Thoracic aorta (tissue), 2 donors: ENCODE results near the gene UNC5B. TPM values are rescaled to one million over a fixed set of nuclear protein-coding genes. Genes with fewer than 3 reads are reported as not detected.

Source experiments
- ATAC-seq: fragments of 150-250 bp; one replicate; pipeline ENCODE4 v1.8.0; 2017; ENCODE audit warnings: low read depth; ENCODE audit not compliant: insufficient number of reproducible peaks, low FRiP score
- DNase-seq: peaks from one replicate; pipeline ENCODE4 v3.0.0-alpha.2; 2020; ENCODE audit warnings: low spot score
- H3K27ac ChIP-seq, 2 donors: fragments of 200-600 bp; sonication (generic); 1 replicate in 1 of 2; 2 replicates in 1 of 2; pipeline ENCODE4 v1.5.1; 2016; ENCODE audit warnings: mild to moderate bottlenecking in 2 of 2, moderate library complexity in 2 of 2
- H3K27me3 ChIP-seq: fragments of 200-600 bp; sonication (generic); replicated peaks from 2 replicates; pipeline ENCODE4 v1.6.0; 2016; ENCODE audit warnings: mild to moderate bottlenecking; ENCODE audit not compliant: insufficient read depth
- H3K36me3 ChIP-seq: fragments of 200-600 bp; sonication (generic); one replicate; pipeline ENCODE4 v1.5.1; 2016
- H3K4me1 ChIP-seq, 2 donors: fragments of 200-600 bp; sonication (generic); 1 replicate in 1 of 2; 2 replicates in 1 of 2; pipeline versions ENCODE4 v1.5.1 to v1.6.0; 2016; ENCODE audit warnings: low read depth in 2 of 2, mild to moderate bottlenecking in 1 of 2; ENCODE audit not compliant: control insufficient read depth in 1 of 2
- H3K4me3 ChIP-seq: fragments of 200-600 bp; sonication (generic); 2 replicates; pipeline ENCODE4 v1.5.1; 2016; ENCODE audit warnings: mild to moderate bottlenecking
- H3K9me3 ChIP-seq: fragments of 200-600 bp; sonication (generic); 2 replicates; pipeline ENCODE4 v1.5.1; 2016
- CTCF ChIP-seq: fragments of 200-600 bp; sonication (generic); IDR thresholded peaks from one replicate; pipeline ENCODE4 v1.5.1; 2019; ENCODE audit warnings: antibody characterized with exemption
- total RNA-seq, 2 donors: library from RNA; depleted of rRNA; stranded (reverse); fragments of >200 nt; gene quantifications; one replicate each; pipeline versions ENCODE4 v1.1.0 to v1.2.3, GENCODE V29; 2016

The UNC5B gene
- total RNA-seq, 2 donors from 2014 or later, result 18.3 to 24.2 TPM

- DNase-seq, result no peak
- H3K27ac ChIP-seq, result no peak overlapping the region
- H3K9me3 ChIP-seq, result no peaks in the 10 kb centered on the region
- no peaks in the 10 kb centered on the region for H3K27me3 ChIP-seq
- ATAC-seq, result no peak
- no peak for TF ChIP-seq CTCF
- no peak overlapping the region for H3K4me3 ChIP-seq
- H3K4me1 ChIP-seq, result no peaks in the 10 kb centered on the region
- no peaks in the 10 kb centered on the region for H3K36me3 ChIP-seq
Observed at GRCh38 chr10:71276873-71277272, 64.5 kb downstream of the UNC5B start.

- ATAC-seq (no peak), DNase-seq (no peak)
- Histone ChIP-seq H3K27ac (no peak overlapping the region), H3K4me3 (no peak overlapping the region), H3K27me3 (no peaks in the 10 kb centered on the region), H3K36me3 (no peaks in the 10 kb centered on the region), H3K4me1 (no peaks in the 10 kb centered on the region), H3K9me3 (no peaks in the 10 kb centered on the region)
- no peak for TF ChIP-seq CTCF
Observed at GRCh38 chr10:71277914-71278665, 65.7 kb downstream of the UNC5B start.

- ATAC-seq, result no peak
- Histone ChIP-seq H3K4me1 (no peaks in the 10 kb centered on the region), H3K27me3 (no peaks in the 10 kb centered on the region), H3K4me3 (no peak overlapping the region), H3K36me3 (no peaks in the 10 kb centered on the region), H3K9me3 (no peaks in the 10 kb centered on the region), H3K27ac (no peak overlapping the region)
- DNase-seq, result no peak
- no peak for TF ChIP-seq CTCF
Observed at GRCh38 chr10:71278691-71279588, 66.6 kb downstream of the UNC5B start.

GRCh38 chr10:71279590-71280170 lies 67.3 kb downstream of the UNC5B start:
- no peaks in the 10 kb centered on the region for H3K9me3 ChIP-seq
- no peaks in the 10 kb centered on the region for H3K36me3 ChIP-seq
- H3K27me3 ChIP-seq, result no peaks in the 10 kb centered on the region
- no peak overlapping the region for H3K27ac ChIP-seq
- no peak for TF ChIP-seq CTCF
- H3K4me3 ChIP-seq, result no peak overlapping the region
- no peaks in the 10 kb centered on the region for H3K4me1 ChIP-seq
- DNase-seq (no peak), ATAC-seq (no peak)

- H3K27ac ChIP-seq, result no peak overlapping the region
Observed at GRCh38 chr10:71280216-71280615, 67.8 kb downstream of the UNC5B start.

More at GRCh38 chr10:71280216-71280615, 67.8 kb downstream of the UNC5B start:
- no peaks in the 10 kb centered on the region for H3K36me3 ChIP-seq
- H3K4me1 ChIP-seq, result no peaks in the 10 kb centered on the region
- no peaks in the 10 kb centered on the region for H3K9me3 ChIP-seq
- no peak overlapping the region for H3K4me3 ChIP-seq
- no peak for DNase-seq
- no peaks in the 10 kb centered on the region for H3K27me3 ChIP-seq
- TF ChIP-seq CTCF, result no peak
- ATAC-seq, result no peak
